BE2C (cell line): ENCODE results near the gene VWA7.
"Not testable (repeated sequence)": the region's sequence is repeated elsewhere in the genome, so short reads cannot be mapped to it uniquely, and the experiment has no call there.

Experiments
- DNase-seq: peaks from one replicate; pipeline ENCODE4 v3.0.0-alpha.2; 2020
- H3K27me3 ChIP-seq: fragments of 250-450 bp; sonication (Bioruptor Pico); 2 replicates; pipeline ENCODE4 v1.5.1; 2020; ENCODE audit warnings: mild to moderate bottlenecking
- H3K36me3 ChIP-seq: fragments of 250-450 bp; sonication (Bioruptor Pico); 2 replicates; pipeline ENCODE4 v1.5.1; 2020; ENCODE audit warnings: mild to moderate bottlenecking
- H3K4me1 ChIP-seq: fragments of 250-450 bp; sonication (Bioruptor Pico); 2 replicates; pipeline ENCODE4 v1.5.1; 2020
- H3K4me3 ChIP-seq: 2 replicates; pipeline ENCODE4 v1.5.1; 2011; ENCODE audit warnings: low read depth, low read length
- H3K9me3 ChIP-seq: fragments of 250-450 bp; sonication (Bioruptor Pico); 2 replicates; pipeline ENCODE4 v1.5.1; 2020
- TF ChIP-seq, protein P1 (sequence below): IDR thresholded peaks from 2 replicates; pipeline ENCODE4 v1.5.1; 2012; ENCODE audit warnings: mild to moderate bottlenecking, low read depth, low read length

The VWA7 gene

DNA sequence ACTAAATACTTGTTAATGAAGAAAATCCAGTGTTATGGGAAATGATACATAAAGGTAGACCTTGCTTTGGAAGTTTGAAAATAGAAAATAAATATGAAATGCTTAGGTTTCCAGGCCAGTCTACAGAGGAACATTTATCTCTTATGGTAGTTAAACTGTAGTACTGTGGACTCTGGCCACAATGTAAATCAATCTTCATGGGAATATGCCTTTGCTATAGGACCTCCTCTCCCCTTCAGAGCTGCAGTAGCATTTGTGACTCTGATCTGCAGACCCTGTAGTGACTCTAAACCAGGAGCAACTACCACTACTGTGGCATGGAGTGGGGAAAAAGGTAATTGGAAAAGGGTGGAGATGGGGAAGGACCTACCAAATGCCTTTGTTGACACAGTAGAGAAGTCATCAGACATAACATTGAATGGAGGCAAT is 42.8 kb upstream of the VWA7 start:
- no peaks in the 10 kb centered on the region for H3K36me3 ChIP-seq
- TF ChIP-seq, protein P1, sequence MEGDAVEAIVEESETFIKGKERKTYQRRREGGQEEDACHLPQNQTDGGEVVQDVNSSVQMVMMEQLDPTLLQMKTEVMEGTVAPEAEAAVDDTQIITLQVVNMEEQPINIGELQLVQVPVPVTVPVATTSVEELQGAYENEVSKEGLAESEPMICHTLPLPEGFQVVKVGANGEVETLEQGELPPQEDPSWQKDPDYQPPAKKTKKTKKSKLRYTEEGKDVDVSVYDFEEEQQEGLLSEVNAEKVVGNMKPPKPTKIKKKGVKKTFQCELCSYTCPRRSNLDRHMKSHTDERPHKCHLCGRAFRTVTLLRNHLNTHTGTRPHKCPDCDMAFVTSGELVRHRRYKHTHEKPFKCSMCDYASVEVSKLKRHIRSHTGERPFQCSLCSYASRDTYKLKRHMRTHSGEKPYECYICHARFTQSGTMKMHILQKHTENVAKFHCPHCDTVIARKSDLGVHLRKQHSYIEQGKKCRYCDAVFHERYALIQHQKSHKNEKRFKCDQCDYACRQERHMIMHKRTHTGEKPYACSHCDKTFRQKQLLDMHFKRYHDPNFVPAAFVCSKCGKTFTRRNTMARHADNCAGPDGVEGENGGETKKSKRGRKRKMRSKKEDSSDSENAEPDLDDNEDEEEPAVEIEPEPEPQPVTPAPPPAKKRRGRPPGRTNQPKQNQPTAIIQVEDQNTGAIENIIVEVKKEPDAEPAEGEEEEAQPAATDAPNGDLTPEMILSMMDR = no peak
- no peak overlapping the region for H3K4me3 ChIP-seq
- no peaks in the 10 kb centered on the region for H3K27me3 ChIP-seq
- DNase-seq = no peak
- H3K4me1 ChIP-seq = no peaks in the 10 kb centered on the region
- H3K9me3 ChIP-seq = no peaks in the 10 kb centered on the region; the same call in 1 of the 2 replicates

DNA sequence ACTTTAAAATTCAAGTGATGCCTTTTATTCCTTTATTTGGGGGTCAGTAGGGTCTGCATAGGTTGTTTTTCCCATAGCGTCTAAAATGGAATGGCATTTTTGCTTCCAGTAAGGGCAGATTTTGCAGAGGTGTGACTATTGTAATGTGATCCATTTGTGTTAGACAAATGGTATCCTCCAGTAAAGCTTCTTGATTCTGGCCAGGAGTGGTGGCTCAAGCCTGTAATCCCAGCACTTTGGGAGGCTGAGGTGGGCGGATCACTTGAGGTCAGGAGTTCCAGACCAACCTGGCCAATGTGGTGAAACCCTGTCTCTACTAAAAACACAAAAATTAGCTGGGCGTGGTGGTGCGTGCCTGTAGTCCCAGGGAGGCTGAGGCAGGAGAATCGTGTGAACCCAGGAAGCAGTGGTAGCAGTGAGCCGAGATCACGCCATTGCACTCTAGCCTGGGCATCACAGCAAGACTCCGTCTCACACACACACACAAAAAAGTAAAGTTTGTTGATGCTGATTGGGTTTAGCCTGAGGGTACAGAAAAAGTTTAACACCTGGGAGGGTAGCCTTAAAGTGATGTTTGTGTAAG is 40.9 kb upstream of the VWA7 start:
- not testable (repeated sequence) for H3K36me3 ChIP-seq, H3K4me1 ChIP-seq, H3K9me3 ChIP-seq, DNase-seq, H3K27me3 ChIP-seq
- H3K4me3 ChIP-seq = peak overlapping the region; percentile 34

DNA sequence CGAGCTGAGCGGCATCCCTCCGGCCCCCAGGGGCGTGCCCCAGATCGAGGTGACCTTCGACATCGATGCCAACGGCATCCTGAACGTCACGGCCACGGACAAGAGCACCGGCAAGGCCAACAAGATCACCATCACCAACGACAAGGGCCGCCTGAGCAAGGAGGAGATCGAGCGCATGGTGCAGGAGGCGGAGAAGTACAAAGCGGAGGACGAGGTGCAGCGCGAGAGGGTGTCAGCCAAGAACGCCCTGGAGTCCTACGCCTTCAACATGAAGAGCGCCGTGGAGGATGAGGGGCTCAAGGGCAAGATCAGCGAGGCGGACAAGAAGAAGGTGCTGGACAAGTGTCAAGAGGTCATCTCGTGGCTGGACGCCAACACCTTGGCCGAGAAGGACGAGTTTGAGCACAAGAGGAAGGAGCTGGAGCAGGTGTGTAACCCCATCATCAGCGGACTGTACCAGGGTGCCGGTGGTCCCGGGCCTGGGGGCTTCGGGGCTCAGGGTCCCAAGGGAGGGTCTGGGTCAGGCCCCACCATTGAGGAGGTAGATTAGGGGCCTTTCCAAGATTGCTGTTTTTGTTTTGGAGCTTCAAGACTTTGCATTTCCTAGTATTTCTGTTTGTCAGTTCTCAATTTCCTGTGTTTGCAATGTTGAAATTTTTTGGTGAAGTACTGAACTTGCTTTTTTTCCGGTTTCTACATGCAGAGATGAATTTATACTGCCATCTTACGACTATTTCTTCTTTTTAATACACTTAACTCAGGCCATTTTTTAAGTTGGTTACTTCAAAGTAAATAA is 40.2 kb upstream of the VWA7 start:
- DNase-seq, H3K36me3 ChIP-seq, H3K4me1 ChIP-seq, H3K9me3 ChIP-seq, H3K27me3 ChIP-seq: not testable (repeated sequence)
- H3K4me3 ChIP-seq = peak overlapping the region; percentile 34

DNA sequence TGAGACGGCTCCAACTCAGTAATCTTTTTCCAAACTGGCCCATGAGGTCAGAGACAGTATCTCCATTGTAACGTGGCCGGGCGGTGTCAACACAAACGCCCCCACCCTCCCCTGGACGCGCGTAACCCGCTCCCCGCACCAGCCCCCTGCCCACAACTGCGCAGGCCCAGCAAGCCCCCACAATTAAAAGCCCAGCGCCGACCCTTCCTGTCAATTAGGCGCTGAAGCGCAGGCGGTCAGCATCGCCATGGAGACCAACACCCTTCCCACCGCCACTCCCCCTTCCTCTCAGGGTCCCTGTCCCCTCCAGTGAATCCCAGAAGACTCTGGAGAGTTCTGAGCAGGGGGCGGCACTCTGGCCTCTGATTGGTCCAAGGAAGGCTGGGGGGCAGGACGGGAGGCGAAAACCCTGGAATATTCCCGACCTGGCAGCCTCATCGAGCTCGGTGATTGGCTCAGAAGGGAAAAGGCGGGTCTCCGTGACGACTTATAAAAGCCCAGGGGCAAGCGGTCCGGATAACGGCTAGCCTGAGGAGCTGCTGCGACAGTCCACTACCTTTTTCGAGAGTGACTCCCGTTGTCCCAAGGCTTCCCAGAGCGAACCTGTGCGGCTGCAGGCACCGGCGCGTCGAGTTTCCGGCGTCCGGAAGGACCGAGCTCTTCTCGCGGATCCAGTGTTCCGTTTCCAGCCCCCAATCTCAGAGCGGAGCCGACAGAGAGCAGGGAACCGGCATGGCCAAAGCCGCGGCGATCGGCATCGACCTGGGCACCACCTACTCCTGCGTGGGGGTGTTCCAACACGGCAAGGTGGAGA is 38.1 kb upstream of the VWA7 start, which contains the start of the genes HSPA1A and HSPA1L:
TSS of gene HSPA1A (plus strand) at position 519 of the 814 bp plus-strand sequence. CDS start at position 733, 214 bp downstream.
TSS of gene HSPA1L (minus strand) at position 259 of the 814 bp plus-strand sequence. CDS start 3,311 bp downstream, outside the sequence.
- Histone ChIP-seq H3K4me3 (peak within 1 kb of the TSS; percentile 76), H3K4me1 (0 out of 2 replicates have a peak, but pooled peaks cover 4% of the 10 kb centered on the region), H3K27me3 (no peaks in the 10 kb centered on the region), H3K36me3 (no peaks in the 10 kb centered on the region), H3K9me3 (no peaks in the 10 kb centered on the region; the same call in 1 of the 2 replicates)
- DNase-seq = peak; percentile 96
- TF ChIP-seq, protein P1 = no peak

DNA sequence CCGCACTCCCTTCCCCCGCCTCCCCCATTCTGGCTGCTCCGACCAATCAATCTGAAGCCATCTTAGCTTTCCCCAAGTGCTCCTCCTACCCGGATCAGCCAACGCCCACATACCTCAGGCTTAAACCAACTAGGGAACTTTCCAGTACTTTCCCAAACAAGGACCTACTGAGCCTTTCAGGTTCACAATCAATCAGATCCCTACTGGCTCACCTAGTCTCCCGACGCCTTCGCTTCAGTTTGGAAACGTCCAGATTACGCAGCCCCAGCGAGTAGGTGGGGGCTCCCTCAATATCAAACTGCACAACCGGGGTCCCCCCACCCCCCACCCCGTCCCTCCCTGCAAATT is 37.5 kb upstream of the VWA7 start:
- H3K4me3 ChIP-seq = peak overlapping the region; percentile 76
- TF ChIP-seq, protein P1 = no peak
- H3K27me3 ChIP-seq = no peaks in the 10 kb centered on the region
- DNase-seq = peak; percentile 92
- H3K36me3 ChIP-seq = no peaks in the 10 kb centered on the region
- 0 out of 2 replicates have a peak, but pooled peaks cover 4% of the 10 kb centered on the region for H3K4me1 ChIP-seq
- no peaks in the 10 kb centered on the region; the same call in 1 of the 2 replicates for H3K9me3 ChIP-seq

DNA sequence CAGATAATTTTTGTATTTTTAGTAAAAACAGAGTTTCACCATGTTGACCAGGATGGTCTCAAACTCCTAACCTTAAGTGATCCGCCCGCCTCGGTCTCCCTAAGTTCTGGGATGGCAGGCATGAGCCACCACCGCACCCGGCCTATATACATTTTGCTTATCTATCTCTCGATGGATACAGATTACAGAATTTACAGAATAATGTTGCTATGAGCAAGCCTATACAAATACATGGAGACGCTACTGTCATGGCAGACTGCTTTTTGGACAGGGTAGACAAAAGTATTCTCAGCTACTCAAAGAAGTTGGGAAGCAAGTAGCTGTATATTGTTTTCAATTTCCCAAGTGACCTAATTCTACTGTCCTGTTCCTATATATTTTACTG is 36.3 kb upstream of the VWA7 start:
- H3K27me3 ChIP-seq = no peaks in the 10 kb centered on the region
- DNase-seq = no peak
- H3K4me1 ChIP-seq = 0 out of 2 replicates have a peak, but pooled peaks cover 4% of the 10 kb centered on the region
- TF ChIP-seq, protein P1 = no peak
- no peaks in the 10 kb centered on the region; the same call in 1 of the 2 replicates for H3K9me3 ChIP-seq
- H3K36me3 ChIP-seq = no peaks in the 10 kb centered on the region
- no peak overlapping the region for H3K4me3 ChIP-seq
